IMR-90 (cell line): Measurements from ENCODE around the gene TSPAN31. TPM values are rescaled to one million over a fixed set of nuclear protein-coding genes. Genes with fewer than 3 reads are reported as not detected.

Experiments
- ATAC-seq: fragments of 200-7000 bp; cut with Tn5 transposase; 2 replicates; pipeline ENCODE4 v1.9.1; 2020; ENCODE audit warnings: low read depth, mild to moderate bottlenecking, moderate library complexity
- BruUV-seq: library from RNA; stranded (reverse); fragments of 400-500 nt; replicated peaks from 2 replicates; lab custom pipeline; 2021; lab: Mats Ljungman, UMichigan
- CTCF ChIA-PET: fragments of 300-600 bp; formaldehyde crosslinking; extraction: SDS; loops from one replicate; lab custom pipeline; 2021; ENCODE audit warnings: antibody characterized with exemption; lab: Yijun Ruan, JAX
- POLR2A ChIA-PET: fragments of 300-600 bp; sonication (Branson Sonifier 250); formaldehyde crosslinking; loops from one replicate; lab custom pipeline; 2022; ENCODE audit warnings: antibody characterized with exemption; ENCODE audit not compliant: unreplicated experiment; lab: Charles Lee
- DNase-seq: peaks from one replicate; pipeline ENCODE4 v3.0.0; 2013
- H2AFZ ChIP-seq: replicated peaks from 2 replicates; pipeline ENCODE3; 2013; ENCODE audit warnings: low read length, mild to moderate bottlenecking; ENCODE audit not compliant: poor library complexity
- H2AK5ac ChIP-seq: 2 replicates; pipeline ENCODE4 v1.6.1; 2013; ENCODE audit warnings: low read depth, low read length, inconsistent platforms
- H2AK9ac ChIP-seq: replicated peaks from 2 replicates; pipeline ENCODE3; 2013; ENCODE audit warnings: mild to moderate bottlenecking, low read depth, low read length, moderate library complexity; ENCODE audit not compliant: poor library complexity
- H2BK120ac ChIP-seq: 2 replicates; pipeline ENCODE4 v1.6.1; 2013; ENCODE audit warnings: low read depth, low read length, inconsistent platforms
- H2BK15ac ChIP-seq: 3 replicates; pipeline ENCODE4 v1.6.1; 2013; ENCODE audit warnings: low read depth, low read length, inconsistent platforms
- H2BK20ac ChIP-seq: 2 replicates; pipeline ENCODE4 v1.6.1; 2013; ENCODE audit warnings: low read depth, mild to moderate bottlenecking, inconsistent platforms, low read length, moderate library complexity
- H2BK5ac ChIP-seq: 2 replicates; pipeline ENCODE4 v1.6.1; 2013; ENCODE audit warnings: mild to moderate bottlenecking, low read depth, low read length, inconsistent platforms; ENCODE audit not compliant: poor library complexity, severe bottlenecking
- H3K14ac ChIP-seq: replicated peaks from 2 replicates; pipeline ENCODE4 v1.6.1; 2013; ENCODE audit warnings: low read depth, low read length, inconsistent platforms
- H3K18ac ChIP-seq: 2 replicates; pipeline ENCODE4 v1.6.1; 2013; ENCODE audit warnings: low read depth, low read length, control low read depth
- H3K23ac ChIP-seq: 2 replicates; pipeline ENCODE4 v1.6.1; 2013; ENCODE audit warnings: low read depth, low read length, inconsistent platforms
- H3K27ac ChIP-seq: 2 replicates; pipeline ENCODE4 v1.5.1; 2013; ENCODE audit warnings: mild to moderate bottlenecking, control low read depth, low read length; ENCODE audit not compliant: insufficient read depth
- H3K27me3 ChIP-seq: 2 replicates; pipeline ENCODE4 v1.6.1; 2013; ENCODE audit warnings: low read length; ENCODE audit not compliant: control insufficient read depth, insufficient read depth
- H3K36me3 ChIP-seq: 2 replicates; pipeline ENCODE4 v1.6.1; 2013; ENCODE audit warnings: low read length, mixed read lengths; ENCODE audit not compliant: control insufficient read depth, insufficient read depth
- H3K4ac ChIP-seq: 2 replicates; pipeline ENCODE4 v1.6.1; 2013; ENCODE audit warnings: low read depth, low read length, inconsistent platforms
- H3K4me1 ChIP-seq: 2 replicates; pipeline ENCODE4 v1.6.1; 2013; ENCODE audit warnings: low read length, mixed read lengths; ENCODE audit not compliant: control insufficient read depth, insufficient read depth
- H3K4me2 ChIP-seq: 2 replicates; pipeline ENCODE4 v1.6.1; 2013; ENCODE audit warnings: low read depth, mild to moderate bottlenecking, control low read depth, low read length, moderate library complexity
- H3K4me3 ChIP-seq: 2 replicates; pipeline ENCODE4 v1.5.1; 2013; ENCODE audit warnings: low read depth, mild to moderate bottlenecking, control low read depth, low read length, moderate library complexity; ENCODE audit not compliant: insufficient read depth
- H3K56ac ChIP-seq: 2 replicates; pipeline ENCODE4 v1.6.1; 2013; ENCODE audit warnings: low read length, inconsistent platforms; ENCODE audit not compliant: insufficient read depth; ENCODE audit errors: extremely low read depth
- H3K79me1 ChIP-seq, 2 experiments: 2 replicates each; pipeline ENCODE4 v1.6.1; 2013; ENCODE audit warnings: low read length in 2 of 2, inconsistent platforms in 1 of 2, low read depth in 1 of 2
- H3K9ac ChIP-seq: 2 replicates; pipeline ENCODE4 v1.6.1; 2013; ENCODE audit warnings: low read depth, low read length, control low read depth
- H3K9me1 ChIP-seq: 2 replicates; pipeline ENCODE4 v1.6.1; 2013; ENCODE audit warnings: low read length, inconsistent platforms; ENCODE audit not compliant: insufficient read depth
- H3K9me3 ChIP-seq: 2 replicates; pipeline ENCODE4 v1.6.1; 2013; ENCODE audit warnings: low read length; ENCODE audit not compliant: control insufficient read depth, insufficient read depth
- H4K20me1 ChIP-seq: 2 replicates; pipeline ENCODE4 v1.6.1; 2013; ENCODE audit warnings: low read length, inconsistent platforms; ENCODE audit not compliant: insufficient read depth
- H4K5ac ChIP-seq: 2 replicates; pipeline ENCODE4 v1.6.1; 2013; ENCODE audit warnings: mild to moderate bottlenecking, low read depth, low read length, control low read depth
- H4K8ac ChIP-seq, 2 experiments: 2 replicates each; pipeline ENCODE4 v1.6.1; 2013; ENCODE audit warnings: low read depth in 2 of 2, low read length in 2 of 2, control low read depth in 1 of 2, inconsistent platforms in 1 of 2
- H4K91ac ChIP-seq: 2 replicates; pipeline ENCODE4 v1.6.1; 2013; ENCODE audit warnings: low read depth, low read length, inconsistent platforms; ENCODE audit not compliant: insufficient read depth
- CEBPB ChIP-seq: IDR thresholded peaks from 2 replicates; pipeline ENCODE4 v1.6.1; 2012; ENCODE audit warnings: low read depth, low read length, improper control_type of control experiment
- FOS ChIP-seq: fragments of 150-350 bp; IDR thresholded peaks from 2 replicates; pipeline ENCODE4 v1.6.1; 2016; ENCODE audit warnings: low read depth, low read length
- RFX5 ChIP-seq: IDR thresholded peaks from 2 replicates; pipeline ENCODE4 v1.8.0; 2012; ENCODE audit warnings: low read depth, mild to moderate bottlenecking, low read length, moderate library complexity
- SMC3 ChIP-seq: fragments of 150-350 bp; IDR thresholded peaks from 2 replicates; pipeline ENCODE4 v1.6.1; 2016; ENCODE audit warnings: low read depth, mild to moderate bottlenecking, antibody characterized with exemption, low read length, moderate library complexity
- WGBS, 2 experiments: methylation state at CpG; one replicate each; pipeline versions ENCODE4 v1.1.5 to v1.1.7; 2013; ENCODE audit warnings: missing lambda C conversion rate in 2 of 2; ENCODE audit not compliant: insufficient read length in 1 of 2; ENCODE audit errors: extremely low coverage in 2 of 2; 5-methylcytosine and 5-hydroxymethylcytosine counted together
- dilution Hi-C: fragments of 300-500 bp; cut with HindIII; formaldehyde crosslinking; loops from one replicate; pipeline ENCODE4 v1.14.3; 2018; ENCODE audit warnings: low sequenced_read_pairs; ENCODE audit not compliant: unreplicated experiment
- in situ Hi-C: fragments of 300-500 bp; cut with MboI; formaldehyde crosslinking; loops from 3 replicates; pipeline ENCODE4 v1.14.3; 2019; ENCODE audit warnings: low sequenced_read_pairs, inconsistent platforms, mixed read lengths
- intact Hi-C: fragments of 100-400 bp; cut with micrococcal nuclease; formaldehyde crosslinking; loops from 2 replicates; pipeline ENCODE4 v1.10.0; 2022
- polyA plus RNA-seq, 3 experiments: library from polyadenylated mRNA; depleted of rRNA; stranded (reverse); fragments of >200 nt; gene quantifications; 2 replicates each; pipeline ENCODE4 v1.2.3, GENCODE V29; 2012; ENCODE audit warnings: low replicate concordance in 1 of 3
- total RNA-seq: library from RNA; depleted of rRNA; stranded (reverse); fragments of >200 nt; gene quantifications from 2 replicates; pipeline ENCODE4 v1.2.3, GENCODE V29; 2012

The TSPAN31 gene
- total and polyA plus RNA-seq, 2 of the 4 experiments (the other 2 are of a cell fraction): 12.3 to 71.2 TPM

GRCh38 chr12:57700317-57700716 lies 44.5 kb upstream of the TSPAN31 start:
- Histone ChIP-seq H3K14ac (no peak overlapping the region), H2BK20ac (no peak overlapping the region), H3K4me2 (no peak overlapping the region), H2BK5ac (no peak overlapping the region), H3K4ac (no peak overlapping the region), H2AK9ac (no peak overlapping the region), H3K79me1 (peaks cover 5 to 21% of the 10 kb centered on the region in 2 experiments; a peak in 2 of 4 replicates), H4K91ac (no peak overlapping the region), H2AK5ac (no peak overlapping the region), H3K4me3 (no peak overlapping the region), H3K9me1 (peaks cover 5% of the 10 kb centered on the region; the same call in 1 of the 2 replicates), H4K8ac (no peak overlapping the region), H2BK15ac (no peak overlapping the region), H3K36me3 (peaks cover 20% of the 10 kb centered on the region), H4K5ac (no peak overlapping the region), H3K23ac (no peak overlapping the region), H3K56ac (no peak overlapping the region), H3K18ac (no peak overlapping the region), H4K20me1 (no peaks in the 10 kb centered on the region), H3K9me3 (no peaks in the 10 kb centered on the region), H3K27ac (no peak overlapping the region), H2AFZ (no peak overlapping the region), H3K9ac (no peak overlapping the region), H2BK120ac (no peak overlapping the region), H3K4me1 (no peaks in the 10 kb centered on the region), H3K27me3 (no peaks in the 10 kb centered on the region)
- intact Hi-C loops (no loop called here), dilution Hi-C loops (no loop called here), in situ Hi-C loops (no loop called here)
- ChIA-PET CTCF (no interaction called here), POLR2A (no interaction called here)
- BruUV-seq: no TSS peak
- no peak for TF ChIP-seq SMC3
- no peak for TF ChIP-seq RFX5
- no peak for TF ChIP-seq CEBPB
- TF ChIP-seq FOS: no peak
- DNase-seq (no peak), ATAC-seq (no peak)
- WGBS, 2 experiments: 100% methylated on average over 1 of the region's 2 CpGs; no CpG with 5 or more reads in 1 of the 2 experiments
